HTR-8/SVneo (cell line): ENCODE data around the gene MTCL1.

Experiments used
- DNase-seq: peaks from one replicate; pipeline ENCODE4 v3.0.0; 2011; ENCODE audit warnings: low spot score, mixed read lengths; ENCODE audit not compliant: insufficient read length
- FAIRE-seq: peaks from 2 replicates; lab custom pipeline; 2011; peaks lifted over from hg19 to GRCh38; lab: Jason Lieb, UNC

The MTCL1 gene

DNA sequence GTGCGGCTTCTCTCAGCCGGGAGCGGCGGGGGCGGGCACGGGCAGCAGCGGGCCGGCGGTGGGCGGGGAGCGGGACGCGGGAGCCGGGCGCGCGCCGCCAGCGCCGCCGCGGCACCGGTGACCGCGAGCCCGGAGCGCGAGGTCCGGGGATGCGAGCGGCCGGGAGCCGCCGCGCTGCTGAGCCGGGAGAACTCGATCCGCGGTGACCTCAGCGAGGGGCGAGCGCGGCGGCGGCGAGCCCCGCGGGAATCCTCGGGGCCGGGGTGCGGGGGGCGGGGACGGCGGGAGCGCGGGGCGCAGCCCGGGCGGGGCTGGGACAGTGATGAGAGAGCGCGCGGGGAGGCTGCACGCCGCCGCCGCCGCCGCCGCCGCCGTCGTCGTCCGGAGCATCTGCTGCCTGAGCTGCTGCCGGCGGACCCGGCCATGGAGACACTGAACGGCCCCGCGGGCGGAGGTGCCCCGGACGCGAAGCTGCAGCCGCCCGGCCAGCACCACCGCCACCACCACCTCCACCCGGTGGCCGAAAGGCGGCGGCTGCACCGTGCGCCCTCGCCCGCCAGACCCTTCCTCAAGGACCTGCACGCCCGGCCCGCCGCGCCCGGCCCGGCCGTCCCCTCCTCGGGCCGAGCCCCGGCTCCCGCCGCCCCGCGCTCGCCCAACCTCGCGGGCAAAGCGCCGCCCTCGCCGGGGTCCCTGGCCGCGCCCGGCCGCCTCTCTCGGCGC, at the start of gene MTCL1:
Gene MTCL1, plus strand, starts transcription at position 319 of the 723 bp plus-strand sequence. Its CDS starts 105 bp downstream, at position 424.
- peak; percentile 51 for DNase-seq
- FAIRE-seq: no peak

DNA sequence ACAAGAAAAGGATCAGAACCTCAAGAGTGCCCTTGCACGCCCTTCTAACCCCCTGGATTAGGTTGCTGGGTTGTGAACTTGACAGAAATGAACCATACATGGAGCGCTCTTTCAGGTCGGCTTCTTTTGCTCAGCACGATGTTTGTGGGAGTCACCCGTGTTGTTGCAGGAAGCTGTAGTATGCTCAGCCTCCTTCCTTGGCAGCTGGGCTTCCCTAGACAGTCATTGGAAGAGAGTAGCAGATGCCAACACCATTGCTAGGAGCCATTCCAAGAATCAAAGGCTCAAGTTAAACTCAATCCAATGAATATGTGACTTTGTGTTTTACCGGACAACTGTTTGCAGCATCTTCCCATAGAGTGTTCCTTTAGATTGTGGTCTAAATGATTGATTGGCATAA, 49.1 kb upstream of the MTCL1 start:
- FAIRE-seq (no peak), DNase-seq (no peak)

DNA sequence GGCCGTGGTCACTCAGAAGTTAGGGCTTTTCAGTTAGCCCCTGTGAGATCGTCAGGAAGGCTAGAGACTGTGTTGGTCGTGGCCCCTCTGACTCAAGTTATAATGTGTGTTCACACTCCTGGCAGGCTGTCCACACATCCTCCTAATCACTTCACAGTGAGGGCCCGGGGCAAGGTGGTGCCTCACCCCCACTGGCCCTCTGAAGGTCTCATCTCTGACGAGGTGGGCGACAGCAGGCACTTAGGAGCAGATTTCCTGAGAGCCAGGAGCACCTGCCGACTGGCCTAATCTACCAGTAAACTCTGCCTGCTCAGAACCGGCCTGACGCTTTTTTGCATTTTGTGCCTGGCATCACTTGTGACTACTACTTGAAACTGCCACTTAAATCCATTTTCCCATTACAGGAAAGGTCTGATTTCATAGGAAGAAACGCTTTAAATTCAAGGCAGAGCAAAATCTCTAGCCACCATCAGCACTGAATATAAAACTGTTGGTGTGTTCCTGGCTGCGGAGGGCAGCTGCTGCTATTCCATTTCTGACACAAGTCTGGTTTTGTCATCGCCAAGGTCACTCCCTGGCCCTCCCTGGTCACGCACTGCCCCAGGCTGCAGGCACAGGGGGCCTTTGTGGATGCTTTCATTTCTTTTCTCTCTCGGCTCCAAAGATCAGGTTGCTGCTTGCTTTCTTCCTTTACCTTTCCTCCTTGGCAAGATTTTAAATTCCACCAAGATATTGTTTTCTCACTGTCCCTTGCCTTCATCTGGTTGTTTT, 48.1 kb upstream of the MTCL1 start:
- FAIRE-seq: no peak
- no peak for DNase-seq

DNA sequence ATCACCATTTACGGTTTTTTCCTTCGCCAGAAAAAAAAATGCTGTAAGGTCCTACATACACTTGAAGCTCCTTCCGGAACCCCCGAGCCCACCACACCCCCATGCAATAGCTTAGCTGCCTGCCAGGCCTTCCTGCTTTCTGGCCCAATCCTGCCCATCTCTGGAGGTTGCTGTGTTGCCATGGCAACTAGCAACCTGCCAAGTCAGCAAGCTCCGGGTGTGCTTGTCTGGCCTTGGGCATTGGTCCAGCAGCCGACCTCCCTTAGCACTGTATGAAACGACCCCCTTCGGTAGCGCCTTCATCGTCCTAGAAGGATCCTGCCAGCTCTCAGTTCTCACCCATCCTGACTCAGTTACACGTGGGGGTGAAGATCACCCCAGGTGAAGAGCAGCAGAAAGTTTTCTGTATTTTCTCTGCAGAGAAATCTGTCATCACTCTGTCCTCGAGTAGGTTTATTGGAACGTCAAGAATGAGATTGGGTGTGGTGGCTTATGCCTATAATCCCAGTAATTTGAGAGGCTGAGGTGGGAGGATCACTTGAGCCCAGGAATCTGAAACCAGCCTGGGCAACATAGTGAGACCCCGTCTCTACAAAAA, 47.4 kb upstream of the MTCL1 start:
- FAIRE-seq (no peak), DNase-seq (peak; percentile 47)

- FAIRE-seq (no peak), DNase-seq (no peak)
These were observed 46.4 kb upstream of the MTCL1 start for GRCh38 chr18:8658858-8659485.

GRCh38 chr18:8659609-8660242, 45.6 kb upstream of the MTCL1 start:
- FAIRE-seq (no peak), DNase-seq (no peak)

GRCh38 chr18:8660316-8660715, 45.0 kb upstream of the MTCL1 start:
- FAIRE-seq: no peak
- no peak for DNase-seq

GRCh38 chr18:8661754-8662559, 43.4 kb upstream of the MTCL1 start:
- FAIRE-seq: no peak
- no peak for DNase-seq

DNA sequence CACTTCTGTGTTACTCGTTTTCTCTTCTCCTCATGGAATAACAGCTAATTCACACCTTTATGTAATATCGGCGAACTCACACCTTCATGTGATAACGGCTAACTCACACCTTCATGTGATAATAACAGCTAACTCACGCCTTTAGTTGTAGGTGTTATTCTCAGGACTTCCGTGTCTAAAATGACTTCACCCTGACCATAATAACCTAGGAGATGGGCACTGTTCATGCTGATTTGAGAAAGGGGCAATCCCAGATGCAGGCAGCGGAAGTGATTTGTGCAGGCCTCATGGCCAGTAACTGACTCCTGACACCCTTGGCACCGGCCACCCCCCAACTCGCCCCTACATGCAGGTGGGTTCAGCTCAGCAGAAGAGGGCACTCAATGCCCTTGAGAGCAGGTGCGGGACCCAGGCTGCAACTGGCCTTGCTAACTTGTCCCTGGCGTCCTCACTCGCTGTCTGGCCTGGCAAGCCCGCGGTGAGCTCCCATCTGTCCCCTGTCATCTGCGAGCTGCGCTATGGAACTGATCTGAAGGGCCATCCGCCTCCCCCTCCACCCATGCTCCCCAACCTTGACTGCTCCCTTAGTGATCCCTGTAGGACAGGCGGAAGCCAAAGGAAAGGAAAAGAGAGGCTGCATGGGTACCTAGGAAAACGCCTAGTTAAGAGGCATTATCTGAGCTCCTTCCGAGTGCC, 42.6 kb upstream of the MTCL1 start:
- DNase-seq (no peak), FAIRE-seq (no peak)

DNA sequence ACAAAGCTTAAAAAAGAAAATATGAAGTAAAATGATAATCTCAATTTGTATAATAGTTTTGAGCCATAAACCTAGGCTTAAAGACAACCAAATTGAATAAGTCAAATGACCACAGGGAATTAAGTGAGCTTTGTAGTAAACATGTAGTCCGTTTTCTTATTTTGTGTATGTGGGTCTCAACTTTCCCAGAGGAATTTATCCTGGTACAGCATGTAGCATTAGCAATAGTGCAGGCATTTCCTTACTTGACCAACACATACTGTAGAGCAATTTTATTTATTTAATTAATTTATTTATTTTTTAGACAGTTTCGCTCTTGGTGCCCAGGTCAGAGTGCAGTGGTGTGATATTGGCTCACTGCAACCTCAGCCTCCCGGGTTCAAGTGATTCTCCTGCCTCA, 37.5 kb upstream of the MTCL1 start:
- FAIRE-seq (no peak), DNase-seq (no peak)

DNA sequence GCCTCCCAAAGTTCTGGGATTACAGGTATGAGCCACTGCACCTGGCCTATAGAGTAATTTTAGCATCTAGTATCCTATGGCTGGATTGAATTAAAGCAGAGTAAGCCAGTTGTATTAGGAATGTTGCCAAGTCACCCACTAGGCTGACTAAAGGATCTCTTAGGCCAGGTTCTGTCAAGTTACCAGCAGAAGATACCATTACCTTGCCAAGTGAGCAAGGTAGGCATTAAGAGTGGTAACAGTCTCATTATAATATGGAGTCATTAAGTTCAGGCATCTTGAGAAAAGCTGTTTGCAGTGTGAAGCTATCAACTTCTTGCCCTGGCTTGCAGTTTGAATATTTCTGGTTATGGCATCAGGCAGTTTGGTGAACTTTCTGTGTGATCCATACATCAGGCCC, 37.0 kb upstream of the MTCL1 start:
- DNase-seq (no peak), FAIRE-seq (no peak)

DNA sequence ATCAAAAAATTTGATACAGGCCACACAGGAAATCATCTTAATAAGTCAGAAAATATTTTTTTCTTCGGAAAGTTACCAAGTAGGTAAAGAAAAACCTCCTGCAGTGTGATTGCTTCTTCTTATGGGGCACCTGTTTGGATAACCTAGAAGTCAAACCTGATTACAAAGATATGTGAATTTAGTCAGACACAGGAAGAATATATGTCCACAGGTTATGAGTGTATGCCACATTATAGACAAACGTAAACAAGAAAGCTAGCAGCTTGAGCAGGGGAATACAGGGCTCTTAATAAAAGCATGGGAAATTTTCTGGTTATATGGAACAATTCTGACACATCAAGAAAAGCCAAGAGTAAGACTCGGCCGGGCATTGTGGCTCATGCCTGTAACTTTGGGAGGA, 35.8 kb upstream of the MTCL1 start:
- no peak for DNase-seq
- FAIRE-seq: no peak

GRCh38 chr18:8673256-8674209, 31.8 kb upstream of the MTCL1 start:
- FAIRE-seq (no peak), DNase-seq (no peak)

- FAIRE-seq (no peak), DNase-seq (no peak)
These were observed 30.3 kb upstream of the MTCL1 start for GRCh38 chr18:8675057-8675456.

- DNase-seq: no peak
- FAIRE-seq: no peak
These were observed 24.2 kb upstream of the MTCL1 start for GRCh38 chr18:8681196-8681595.

- FAIRE-seq: no peak
These were observed 20.8 kb upstream of the MTCL1 start for GRCh38 chr18:8684577-8684976.

GRCh38 chr18:8685141-8685913, 20.0 kb upstream of the MTCL1 start:
- FAIRE-seq: no peak
- no peak for DNase-seq

More at GRCh38 chr18:8684577-8684976, 20.8 kb upstream of the MTCL1 start:
- DNase-seq: no peak
